Astrocyte of the spinal cord (primary cell): ENCODE data around the gene TSSC4.

ENCODE experiments used
- DNase-seq: peaks from one replicate; pipeline ENCODE4 v3.0.0; 2011; ENCODE audit warnings: low read depth, low spot score
- H3K4me3 ChIP-seq: 2 replicates; pipeline ENCODE4 v1.5.1; 2011; ENCODE audit warnings: low read depth, mild to moderate bottlenecking, low read length, moderate library complexity
- CTCF ChIP-seq: IDR thresholded peaks from 2 replicates; pipeline ENCODE4 v1.5.1; 2012; ENCODE audit warnings: low read depth, mild to moderate bottlenecking, low read length, inconsistent platforms
- in situ Hi-C: cut with HindIII; loops from 2 replicates; pipeline ENCODE4 v1.10.0; 2017; ENCODE audit warnings: low sequenced_read_pairs

The TSSC4 gene

GRCh38 chr11:2422461-2423156 lies 22.1 kb downstream of the TSSC4 start:
- TF ChIP-seq CTCF, result no peak
- H3K4me3 ChIP-seq, result no peak overlapping the region
- DNase-seq, result no peak
- in situ Hi-C loops, result no loop called here

- no peak for TF ChIP-seq CTCF
- H3K4me3 ChIP-seq, result no peak overlapping the region
- no peak for DNase-seq
- in situ Hi-C loops, result no loop called here
Observed at GRCh38 chr11:2423157-2424025, 22.8 kb downstream of the TSSC4 start.

GRCh38 chr11:2424811-2425495 lies 24.4 kb downstream of the TSSC4 start:
- in situ Hi-C loops, result no loop called here
- no peak for DNase-seq

GRCh38 chr11:2425506-2425905 lies 25.0 kb downstream of the TSSC4 start:
- in situ Hi-C loops, result no loop called here
- DNase-seq, result no peak
- TF ChIP-seq CTCF, result no peak
- no peak overlapping the region for H3K4me3 ChIP-seq

More at GRCh38 chr11:2424811-2425495, 24.4 kb downstream of the TSSC4 start:
- H3K4me3 ChIP-seq, result no peak overlapping the region
- TF ChIP-seq CTCF, result no peak

- TF ChIP-seq CTCF, result no peak
- DNase-seq, result no peak
- H3K4me3 ChIP-seq, result no peak overlapping the region
- in situ Hi-C loops, result no loop called here
Observed at GRCh38 chr11:2426221-2426620, 25.7 kb downstream of the TSSC4 start.

- in situ Hi-C loops, result no loop called here
- no peak overlapping the region for H3K4me3 ChIP-seq
- no peak for DNase-seq
- no peak for TF ChIP-seq CTCF
Observed at GRCh38 chr11:2426826-2427521, 26.4 kb downstream of the TSSC4 start.
